Skeletal muscle satellite cell (primary cell): ENCODE data around the gene KLHL29.
A peak's percentile ranks its signal among the peaks of the same experiment; 100 is the strongest.

ENCODE experiments used
- H3K27me3 ChIP-seq: 2 replicates; pipeline ENCODE4 v1.7.0; 2013; ENCODE audit warnings: low read length; ENCODE audit not compliant: control insufficient read depth, insufficient read depth
- H3K36me3 ChIP-seq: 2 replicates; pipeline ENCODE4 v1.7.0; 2013; ENCODE audit warnings: mild to moderate bottlenecking, control low read depth, low read length; ENCODE audit not compliant: insufficient read depth
- H3K4me1 ChIP-seq: 2 replicates; pipeline ENCODE4 v1.7.0; 2013; ENCODE audit warnings: low read length; ENCODE audit not compliant: control insufficient read depth, insufficient read depth
- H3K4me2 ChIP-seq: 2 replicates; pipeline ENCODE4 v1.7.0; 2013; ENCODE audit warnings: mild to moderate bottlenecking, low read length
- H3K4me3 ChIP-seq: 2 replicates; pipeline ENCODE4 v1.7.0; 2013; ENCODE audit warnings: low read length
- H3K9ac ChIP-seq: 2 replicates; pipeline ENCODE4 v1.7.0; 2013; ENCODE audit warnings: mild to moderate bottlenecking, low read depth, low read length, moderate library complexity
- H3K9me3 ChIP-seq: replicated peaks from 2 replicates; pipeline ENCODE4 v1.7.0; 2013; ENCODE audit warnings: mild to moderate bottlenecking, control low read depth, low read length

KLHL29 gene

GRCh38 chr2:23544589-23545295 is 159.8 kb downstream of the KLHL29 start:
- no peaks in the 10 kb centered on the region for H3K9me3 ChIP-seq
- H3K36me3 ChIP-seq: no peaks in the 10 kb centered on the region
- peak overlapping the region; percentile 34 for H3K4me2 ChIP-seq
- no peak overlapping the region for H3K4me3 ChIP-seq
- H3K9ac ChIP-seq: no peak overlapping the region
- no peaks in the 10 kb centered on the region for H3K27me3 ChIP-seq
- H3K4me1 ChIP-seq: peaks cover 32% of the 10 kb centered on the region

GRCh38 chr2:23545396-23545795 is 160.4 kb downstream of the KLHL29 start:
- Histone ChIP-seq H3K4me3 (no peak overlapping the region), H3K9me3 (no peaks in the 10 kb centered on the region), H3K4me1 (peaks cover 35% of the 10 kb centered on the region), H3K4me2 (peak overlapping the region; percentile 34), H3K27me3 (no peaks in the 10 kb centered on the region), H3K9ac (peak overlapping the region; percentile 75), H3K36me3 (no peaks in the 10 kb centered on the region)

- no peaks in the 10 kb centered on the region for H3K36me3 ChIP-seq
- no peaks in the 10 kb centered on the region for H3K9me3 ChIP-seq
- no peak overlapping the region for H3K4me3 ChIP-seq
- H3K4me2 ChIP-seq: peak overlapping the region; percentile 34
- H3K9ac ChIP-seq: peak overlapping the region; percentile 75
- H3K4me1 ChIP-seq: peaks cover 35% of the 10 kb centered on the region
- no peaks in the 10 kb centered on the region for H3K27me3 ChIP-seq
Observed at GRCh38 chr2:23545811-23546210, 160.8 kb downstream of the KLHL29 start.

- H3K4me2 ChIP-seq: no peak overlapping the region
- H3K4me1 ChIP-seq: peaks cover 26% of the 10 kb centered on the region
- H3K9me3 ChIP-seq: no peaks in the 10 kb centered on the region
- no peaks in the 10 kb centered on the region for H3K36me3 ChIP-seq
- no peak overlapping the region for H3K4me3 ChIP-seq
- H3K9ac ChIP-seq: no peak overlapping the region
- no peaks in the 10 kb centered on the region for H3K27me3 ChIP-seq
Observed at GRCh38 chr2:23546913-23547312, 161.9 kb downstream of the KLHL29 start.

GRCh38 chr2:23547725-23548124 is 162.7 kb downstream of the KLHL29 start:
- H3K4me1 ChIP-seq: peaks cover 21% of the 10 kb centered on the region
- no peaks in the 10 kb centered on the region for H3K36me3 ChIP-seq
- no peak overlapping the region for H3K4me2 ChIP-seq
- H3K9me3 ChIP-seq: no peaks in the 10 kb centered on the region
- H3K9ac ChIP-seq: no peak overlapping the region
- no peak overlapping the region for H3K4me3 ChIP-seq
- H3K27me3 ChIP-seq: no peaks in the 10 kb centered on the region

- no peak overlapping the region for H3K9ac ChIP-seq
- H3K4me2 ChIP-seq: no peak overlapping the region
- no peaks in the 10 kb centered on the region for H3K9me3 ChIP-seq
- H3K36me3 ChIP-seq: no peaks in the 10 kb centered on the region
- no peak overlapping the region for H3K4me3 ChIP-seq
- H3K27me3 ChIP-seq: no peaks in the 10 kb centered on the region
- peaks cover 21% of the 10 kb centered on the region for H3K4me1 ChIP-seq
Observed at GRCh38 chr2:23548143-23548769, 163.3 kb downstream of the KLHL29 start.

- Histone ChIP-seq H3K9me3 (no peaks in the 10 kb centered on the region), H3K4me2 (no peak overlapping the region), H3K4me1 (peaks cover 21% of the 10 kb centered on the region), H3K36me3 (no peaks in the 10 kb centered on the region), H3K27me3 (no peaks in the 10 kb centered on the region), H3K9ac (no peak overlapping the region), H3K4me3 (no peak overlapping the region)
Observed at GRCh38 chr2:23549051-23549450, 164.1 kb downstream of the KLHL29 start.

- Histone ChIP-seq H3K4me1 (peaks cover 17% of the 10 kb centered on the region), H3K9me3 (no peaks in the 10 kb centered on the region), H3K4me3 (no peak overlapping the region), H3K4me2 (no peak overlapping the region), H3K36me3 (no peaks in the 10 kb centered on the region), H3K9ac (no peak overlapping the region), H3K27me3 (no peaks in the 10 kb centered on the region)
Observed at GRCh38 chr2:23549821-23550530, 165.0 kb downstream of the KLHL29 start.

GRCh38 chr2:23550553-23550952 is 165.6 kb downstream of the KLHL29 start:
- Histone ChIP-seq H3K4me2 (no peak overlapping the region), H3K4me1 (peaks cover 11% of the 10 kb centered on the region), H3K4me3 (no peak overlapping the region), H3K27me3 (no peaks in the 10 kb centered on the region), H3K36me3 (no peaks in the 10 kb centered on the region), H3K9me3 (no peaks in the 10 kb centered on the region), H3K9ac (no peak overlapping the region)

- no peaks in the 10 kb centered on the region for H3K36me3 ChIP-seq
- no peak overlapping the region for H3K9ac ChIP-seq
- H3K4me2 ChIP-seq: no peak overlapping the region
- peaks cover 4% of the 10 kb centered on the region for H3K4me1 ChIP-seq
- no peak overlapping the region for H3K4me3 ChIP-seq
- no peaks in the 10 kb centered on the region for H3K27me3 ChIP-seq
- H3K9me3 ChIP-seq: no peaks in the 10 kb centered on the region
Observed at GRCh38 chr2:23551875-23552274, 166.9 kb downstream of the KLHL29 start.

- Histone ChIP-seq H3K27me3 (no peaks in the 10 kb centered on the region), H3K4me3 (no peak overlapping the region), H3K4me1 (peaks cover 4% of the 10 kb centered on the region), H3K4me2 (no peak overlapping the region), H3K9ac (no peak overlapping the region), H3K9me3 (no peaks in the 10 kb centered on the region), H3K36me3 (no peaks in the 10 kb centered on the region)
Observed at GRCh38 chr2:23553561-23553960, 168.6 kb downstream of the KLHL29 start.
